Ramos (cell line): ENCODE results near the gene TMEM98.
"Not testable (repeated sequence)": the region's sequence is repeated elsewhere in the genome, so short reads cannot be mapped to it uniquely, and the experiment has no call there.

Experiments
- in situ Hi-C: fragments of 300-500 bp; cut with MboI; formaldehyde crosslinking; loops from one replicate; pipeline ENCODE4 v1.14.3; 2022; ENCODE audit warnings: low sequenced_read_pairs; ENCODE audit not compliant: unreplicated experiment

The TMEM98 gene

GRCh38 chr17:32969231-32969630 lies 41.3 kb downstream of the TMEM98 start:
- in situ Hi-C loops = not testable (repeated sequence)

GRCh38 chr17:32970281-32970680 lies 42.3 kb downstream of the TMEM98 start:
- in situ Hi-C loops = no loop called here

GRCh38 chr17:32971171-32971570 lies 43.2 kb downstream of the TMEM98 start:
- in situ Hi-C loops = no loop called here

- in situ Hi-C loops = no loop called here
These were observed 48.2 kb downstream of the TMEM98 start for GRCh38 chr17:32976131-32976530.

DNA sequence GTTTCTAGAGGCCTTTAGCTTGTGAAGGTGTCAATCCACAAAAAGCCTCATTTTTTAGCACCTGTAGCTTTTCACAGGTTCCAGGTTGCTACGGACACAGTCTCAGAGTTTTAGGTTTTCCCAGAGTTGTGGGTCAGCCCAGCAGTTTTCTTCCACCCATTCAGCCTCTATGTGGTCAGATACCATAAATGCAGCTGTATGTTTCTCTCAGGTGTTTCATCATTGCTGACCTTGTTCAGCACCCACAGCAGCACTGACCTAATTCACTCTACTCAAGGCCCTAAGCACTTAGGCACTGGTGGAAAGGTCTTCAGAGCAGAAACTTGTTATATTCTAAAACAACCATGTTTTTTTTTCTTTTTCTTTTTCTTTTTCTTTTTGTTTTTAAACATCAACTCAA lies 48.7 kb downstream of the TMEM98 start:
- in situ Hi-C loops = no loop called here

GRCh38 chr17:32980230-32980629 lies 52.3 kb downstream of the TMEM98 start:
- in situ Hi-C loops = no loop called here

DNA sequence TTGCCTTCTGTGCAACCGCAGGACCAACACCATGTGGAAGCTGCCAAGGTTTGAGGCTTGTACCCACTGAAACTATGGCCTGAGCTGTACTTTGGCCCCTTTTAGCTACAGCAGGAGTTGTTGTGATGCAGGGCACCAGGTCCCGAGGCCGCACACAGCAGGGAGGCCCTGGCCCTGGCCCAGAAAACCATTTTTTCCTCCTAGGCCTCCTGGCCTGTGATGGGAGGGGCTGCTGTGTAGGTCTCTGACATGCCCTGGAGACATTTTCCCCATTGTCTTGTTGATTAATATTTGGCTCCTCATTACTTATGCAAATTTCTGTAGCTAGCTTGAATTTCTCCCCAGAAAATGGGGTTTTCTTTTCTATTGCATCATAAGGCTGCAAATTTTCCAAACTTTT lies 53.7 kb downstream of the TMEM98 start:
- in situ Hi-C loops = not testable (repeated sequence)

DNA sequence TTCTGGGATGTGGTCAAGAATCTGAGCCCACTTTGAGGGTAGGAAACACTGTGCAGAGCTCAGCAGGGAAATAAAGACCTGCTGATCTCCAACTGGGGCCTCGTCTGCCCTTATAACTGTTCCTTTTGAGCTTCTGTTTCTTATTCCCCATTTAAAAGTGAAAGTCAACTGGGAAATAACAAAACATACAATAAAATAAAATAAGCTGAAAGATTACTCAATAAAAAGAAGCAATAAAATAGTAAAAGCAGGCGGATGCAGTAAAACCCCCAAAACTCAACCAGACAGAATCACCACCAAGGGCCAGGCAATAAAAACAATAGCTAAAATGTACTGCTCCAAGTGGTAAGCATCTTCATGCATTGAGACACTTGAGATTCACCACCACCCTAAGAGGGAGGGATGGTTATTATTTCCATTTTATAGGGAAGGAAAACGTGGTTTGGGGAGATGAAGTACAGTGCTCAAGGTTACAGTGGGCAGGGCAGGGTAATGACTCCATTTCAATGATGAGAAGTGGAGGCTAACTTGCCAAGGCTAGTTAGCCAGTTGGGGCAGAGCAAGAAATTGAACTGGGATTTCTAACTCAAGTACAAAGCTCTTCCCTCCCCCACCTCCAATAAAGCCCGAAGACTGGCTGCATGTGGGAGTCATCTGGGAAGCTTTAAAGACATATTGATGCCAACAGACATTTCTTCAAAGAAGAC lies 57.2 kb downstream of the TMEM98 start:
- in situ Hi-C loops = no loop called here

- in situ Hi-C loops = not testable (repeated sequence)
These were observed 59.5 kb downstream of the TMEM98 start for GRCh38 chr17:32987453-32987805.

GRCh38 chr17:32987868-32988267 lies 59.9 kb downstream of the TMEM98 start:
- in situ Hi-C loops = not testable (repeated sequence)

GRCh38 chr17:32988481-32989101 lies 60.6 kb downstream of the TMEM98 start:
- in situ Hi-C loops = no loop called here

DNA sequence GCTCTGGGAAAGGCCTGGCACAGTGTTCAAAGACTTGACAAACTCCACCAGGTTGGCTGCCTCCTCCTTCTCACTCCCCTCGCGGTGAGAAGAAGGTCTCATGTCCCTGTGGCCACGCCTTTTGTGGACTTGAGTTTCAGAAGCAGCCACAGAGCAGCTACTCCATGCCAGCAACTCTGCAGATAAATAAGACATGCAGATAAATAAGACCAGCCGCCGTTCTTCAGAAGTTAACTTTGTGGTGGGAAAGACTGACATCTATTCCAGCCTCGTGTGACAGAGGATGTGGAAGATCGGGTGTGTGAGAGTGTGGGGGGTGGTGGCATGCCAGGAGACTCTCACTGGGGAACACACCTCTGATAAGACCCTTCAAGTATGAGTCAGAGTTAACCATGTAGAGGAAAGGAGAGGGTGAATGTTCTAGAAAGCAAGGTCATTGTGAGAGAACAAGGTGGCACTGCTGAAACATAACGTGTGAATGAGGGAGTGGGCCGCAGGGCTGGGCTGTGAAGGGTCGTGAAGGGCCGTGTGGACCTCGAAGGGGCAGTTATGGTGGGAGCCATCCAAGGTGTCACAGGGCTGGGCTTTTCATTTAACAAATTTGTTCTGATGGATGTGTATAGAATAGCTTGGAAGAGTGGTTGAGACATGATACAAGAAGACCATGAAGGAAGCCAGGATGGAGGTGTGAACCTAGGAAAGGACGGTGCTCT lies 64.5 kb downstream of the TMEM98 start:
- in situ Hi-C loops = no loop called here

- in situ Hi-C loops = no loop called here
These were observed 66.0 kb downstream of the TMEM98 start for GRCh38 chr17:32993977-32994376.
